T-helper 2 cell (primary cell): Measurements from ENCODE around the gene WNK2.

Source experiments
- DNase-seq, 5 experiments: peaks; one replicate each; pipeline versions ENCODE4 v3.0.0 to v3.0.0-alpha.2; 2012 to 2022

WNK2 gene

DNA sequence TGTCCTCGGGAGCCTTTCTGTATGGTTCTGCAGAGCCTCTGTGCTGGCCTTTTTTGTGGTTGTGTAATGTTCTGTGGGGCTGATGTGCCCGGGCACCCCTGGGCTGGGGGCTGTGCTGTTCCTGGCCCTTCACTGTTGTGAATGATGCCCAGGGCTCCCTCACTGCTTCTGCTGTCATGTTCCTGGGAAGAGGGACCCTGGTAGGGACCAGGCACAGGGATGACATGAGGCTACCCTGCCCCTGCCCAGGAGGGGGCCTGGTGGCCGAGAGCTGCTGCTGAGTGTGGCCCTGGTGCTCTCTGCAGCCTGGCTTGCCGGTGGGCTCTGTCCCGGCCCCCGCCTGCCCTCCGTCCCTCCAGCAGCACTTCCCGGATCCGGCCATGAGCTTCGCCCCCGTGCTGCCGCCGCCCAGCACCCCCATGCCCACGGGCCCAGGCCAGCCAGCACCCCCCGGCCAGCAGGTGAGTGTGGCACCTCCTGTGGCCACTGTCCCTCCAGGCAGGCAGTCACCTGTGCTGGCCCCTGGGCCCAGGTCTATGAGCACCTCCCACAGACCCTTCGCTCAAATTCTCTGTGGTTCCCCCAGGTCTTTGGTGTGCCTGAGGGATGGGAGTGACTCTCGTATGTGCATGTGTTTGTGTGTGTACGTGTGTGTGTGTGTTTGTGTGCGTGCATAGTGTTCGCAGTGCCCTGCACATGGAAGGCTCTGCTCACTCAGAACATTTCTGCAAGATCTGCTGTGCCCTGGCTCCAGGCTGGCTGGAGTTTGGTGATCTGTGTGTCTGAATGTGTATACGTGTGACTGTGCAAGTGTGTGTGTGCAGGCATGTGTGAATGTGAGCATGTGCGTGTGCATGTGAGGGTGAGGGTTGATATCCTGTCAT is 72.3 kb downstream of the WNK2 start:
- DNase-seq, result no peak

DNA sequence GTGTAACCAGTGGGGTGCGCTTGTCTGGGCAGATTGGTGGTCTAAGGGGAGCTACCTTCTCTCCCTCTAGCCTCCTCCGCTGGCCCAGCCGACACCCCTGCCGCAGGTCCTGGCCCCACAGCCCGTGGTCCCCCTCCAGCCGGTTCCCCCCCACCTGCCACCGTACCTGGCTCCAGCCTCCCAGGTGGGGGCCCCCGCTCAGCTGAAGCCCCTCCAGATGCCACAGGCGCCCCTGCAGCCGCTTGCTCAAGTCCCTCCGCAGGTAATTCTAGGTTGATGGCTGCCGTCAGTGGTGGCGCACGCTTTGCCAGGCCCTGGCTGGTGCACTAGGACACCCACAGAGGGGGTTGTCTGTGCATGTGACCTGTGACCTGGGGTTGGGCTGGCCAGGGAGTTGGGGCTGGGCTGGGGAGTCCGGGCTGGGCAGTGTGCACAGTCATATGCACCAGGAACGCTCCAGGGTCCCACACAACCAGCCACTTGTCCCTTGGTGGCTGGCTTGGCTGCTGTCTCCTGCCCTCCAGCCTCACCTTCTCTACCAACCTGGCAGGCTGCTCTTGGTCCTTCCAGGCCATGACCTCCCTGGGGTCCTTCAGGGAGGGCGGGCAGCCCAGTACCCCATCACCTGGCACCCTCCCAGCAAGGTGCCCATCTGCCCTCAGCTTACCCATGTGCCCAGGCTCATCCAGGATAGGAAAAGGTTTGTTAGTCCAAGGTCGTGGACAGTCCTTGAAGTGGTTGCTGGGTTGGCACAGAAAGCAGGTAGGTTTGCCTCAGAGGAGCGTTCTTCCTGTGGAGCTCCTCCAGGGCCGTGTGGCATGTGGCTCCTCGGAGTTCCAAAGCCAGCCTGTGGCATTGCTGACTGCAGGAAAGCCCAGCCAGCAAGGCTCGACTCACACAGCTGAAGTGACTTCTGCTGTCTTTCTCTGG is 73.2 kb downstream of the WNK2 start:
- DNase-seq, result no peak

- DNase-seq, result no peak
Measured at GRCh38 chr9:93257808-93258331, 73.9 kb downstream of the WNK2 start.

DNA sequence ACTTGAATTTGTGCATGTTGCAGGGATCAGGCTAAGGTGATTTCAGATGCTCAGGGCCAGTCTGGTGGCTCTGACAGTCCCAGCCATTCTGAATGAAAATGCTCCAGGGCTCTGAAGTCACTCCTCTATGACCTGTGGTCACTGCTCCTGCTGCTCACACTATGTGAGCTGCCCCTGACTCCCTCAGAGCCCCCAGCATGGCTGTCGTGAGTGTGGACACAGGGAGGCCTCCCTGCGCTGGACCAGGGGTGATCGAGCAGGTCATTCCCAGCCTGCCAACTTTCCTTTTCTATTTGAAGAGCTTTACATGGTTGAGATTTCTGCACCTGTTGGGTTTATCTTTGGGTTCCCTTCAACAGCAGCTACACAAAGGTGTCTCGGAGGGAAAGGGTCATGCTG is 74.5 kb downstream of the WNK2 start:
- no peak for DNase-seq

DNA sequence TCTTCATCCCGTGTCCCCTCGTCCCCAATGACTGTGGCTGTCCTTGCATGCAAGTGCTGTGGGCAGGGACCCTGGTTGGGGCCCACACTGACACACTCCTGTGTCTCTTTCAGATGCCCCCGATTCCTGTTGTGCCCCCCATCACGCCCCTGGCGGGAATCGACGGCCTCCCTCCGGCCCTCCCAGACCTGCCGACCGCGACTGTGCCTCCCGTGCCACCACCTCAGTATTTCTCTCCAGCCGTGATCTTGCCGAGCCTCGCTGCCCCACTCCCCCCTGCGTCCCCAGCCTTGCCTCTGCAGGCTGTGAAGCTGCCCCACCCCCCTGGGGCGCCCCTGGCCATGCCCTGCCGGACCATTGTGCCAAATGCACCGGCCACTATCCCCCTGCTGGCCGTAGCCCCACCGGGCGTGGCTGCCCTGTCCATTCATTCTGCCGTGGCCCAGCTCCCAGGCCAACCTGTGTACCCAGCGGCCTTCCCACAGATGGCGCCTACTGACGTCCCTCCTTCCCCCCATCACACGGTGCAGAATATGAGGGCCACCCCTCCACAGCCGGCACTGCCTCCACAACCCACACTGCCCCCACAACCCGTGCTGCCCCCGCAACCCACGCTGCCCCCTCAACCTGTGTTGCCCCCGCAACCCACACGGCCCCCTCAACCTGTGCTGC is 75.0 kb downstream of the WNK2 start:
- no peak for DNase-seq

DNA sequence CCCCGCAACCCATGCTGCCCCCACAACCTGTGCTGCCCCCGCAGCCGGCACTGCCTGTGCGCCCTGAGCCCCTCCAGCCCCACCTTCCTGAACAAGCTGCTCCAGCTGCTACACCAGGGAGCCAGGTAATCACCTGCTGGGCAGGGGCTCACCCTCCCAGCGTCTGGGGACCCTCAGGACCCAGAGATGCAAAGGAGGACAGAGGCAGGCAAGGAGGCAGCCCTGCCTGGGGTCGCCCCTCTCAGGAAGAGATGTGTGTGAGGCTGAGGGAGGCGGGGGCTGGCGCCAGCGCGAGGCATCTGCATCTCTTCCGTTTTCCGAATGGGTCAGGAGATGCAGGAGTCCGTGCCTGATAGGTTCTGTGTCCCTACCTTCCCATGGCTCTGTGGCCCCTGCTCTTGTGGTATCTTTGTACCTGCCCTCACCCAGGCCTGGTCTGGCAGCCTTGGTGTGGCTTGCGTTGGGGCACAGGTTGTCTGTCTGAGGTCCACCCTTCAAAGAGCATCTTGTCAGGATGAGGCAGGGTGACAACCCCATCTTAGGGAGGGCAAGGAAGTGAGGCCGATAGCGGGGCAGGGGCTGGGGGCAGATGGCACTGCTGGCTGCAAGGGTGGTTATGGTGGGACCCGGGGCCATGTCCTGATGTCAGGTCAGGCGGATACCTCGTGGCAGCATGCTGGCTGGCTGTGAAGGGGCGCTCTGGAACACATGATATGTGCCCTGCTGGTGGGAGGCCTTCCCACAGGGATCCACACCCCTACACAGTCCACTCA is 75.7 kb downstream of the WNK2 start:
- no peak for DNase-seq

DNA sequence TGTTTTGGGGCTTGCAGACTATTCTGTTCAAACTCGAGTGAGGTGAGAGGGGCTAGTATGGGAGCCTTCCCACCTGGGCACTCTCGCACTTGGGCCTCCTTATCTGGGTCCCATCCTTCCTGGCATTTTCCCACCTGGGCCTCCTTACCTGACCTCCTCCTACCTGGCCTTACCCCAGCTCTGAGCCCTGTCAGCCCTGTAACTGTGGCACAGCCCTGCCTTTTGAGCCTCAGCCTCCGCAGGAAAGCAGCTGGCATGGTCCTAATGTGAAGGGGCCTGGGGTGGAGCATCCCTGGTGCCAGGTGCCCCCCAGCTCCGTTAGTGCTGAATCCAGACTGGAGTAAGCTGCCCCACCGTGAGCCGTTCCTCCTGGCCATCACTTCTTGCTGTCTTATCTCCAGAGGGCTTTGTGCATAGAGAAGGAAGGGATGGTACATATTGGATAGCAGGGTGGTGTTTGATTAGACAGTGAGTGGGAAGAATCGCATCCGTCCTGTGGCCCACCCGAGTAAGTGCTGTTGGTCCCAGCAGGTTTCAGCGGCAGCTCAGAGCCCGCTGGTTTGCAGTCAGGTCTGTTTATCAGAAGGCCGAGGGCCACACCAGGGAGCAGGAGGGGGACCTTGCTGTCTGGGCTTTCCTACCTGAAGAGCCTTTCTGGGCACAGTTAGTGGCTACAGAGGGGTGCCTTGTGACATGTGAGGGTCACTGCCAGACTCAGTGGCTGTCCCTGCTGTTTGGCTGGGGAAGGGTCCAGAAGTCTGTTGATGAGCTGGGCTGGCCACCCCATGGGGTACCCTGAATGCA is 76.5 kb downstream of the WNK2 start:
- no peak for DNase-seq

GRCh38 chr9:93261281-93261680 is 77.3 kb downstream of the WNK2 start:
- no peak for DNase-seq

DNA sequence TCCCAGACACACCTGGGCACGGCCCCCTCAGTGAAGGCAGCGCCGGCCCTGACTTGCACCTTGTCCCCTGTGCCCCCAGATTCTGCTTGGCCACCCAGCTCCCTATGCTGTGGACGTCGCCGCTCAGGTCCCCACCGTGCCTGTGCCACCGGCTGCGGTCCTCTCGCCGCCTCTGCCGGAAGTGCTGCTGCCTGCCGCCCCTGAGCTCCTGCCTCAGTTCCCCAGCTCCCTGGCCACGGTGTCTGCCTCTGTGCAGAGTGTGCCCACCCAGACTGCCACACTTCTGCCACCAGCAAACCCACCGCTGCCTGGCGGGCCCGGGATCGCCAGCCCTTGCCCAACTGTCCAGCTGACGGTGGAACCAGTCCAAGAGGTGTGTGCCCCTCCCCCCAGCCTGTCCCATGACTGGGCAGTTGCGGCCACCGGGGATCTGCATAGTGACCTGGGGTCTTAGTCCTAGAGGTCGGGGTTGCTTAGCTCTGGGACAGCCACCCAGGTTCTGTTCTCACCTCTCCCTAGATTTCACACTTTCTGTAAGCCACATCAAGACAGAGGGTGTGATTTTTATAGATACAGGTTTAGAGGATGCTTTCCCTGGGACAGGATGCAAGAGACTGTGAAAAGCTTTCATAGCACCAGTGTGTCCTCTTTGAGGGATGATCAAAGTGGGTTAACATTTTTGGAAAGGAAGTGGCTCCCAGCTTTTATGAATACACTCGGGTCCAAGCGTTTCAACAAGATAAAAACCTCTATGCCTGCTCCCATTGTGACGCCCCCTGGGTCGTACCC is 78.0 kb downstream of the WNK2 start:
- DNase-seq, result no peak

DNA sequence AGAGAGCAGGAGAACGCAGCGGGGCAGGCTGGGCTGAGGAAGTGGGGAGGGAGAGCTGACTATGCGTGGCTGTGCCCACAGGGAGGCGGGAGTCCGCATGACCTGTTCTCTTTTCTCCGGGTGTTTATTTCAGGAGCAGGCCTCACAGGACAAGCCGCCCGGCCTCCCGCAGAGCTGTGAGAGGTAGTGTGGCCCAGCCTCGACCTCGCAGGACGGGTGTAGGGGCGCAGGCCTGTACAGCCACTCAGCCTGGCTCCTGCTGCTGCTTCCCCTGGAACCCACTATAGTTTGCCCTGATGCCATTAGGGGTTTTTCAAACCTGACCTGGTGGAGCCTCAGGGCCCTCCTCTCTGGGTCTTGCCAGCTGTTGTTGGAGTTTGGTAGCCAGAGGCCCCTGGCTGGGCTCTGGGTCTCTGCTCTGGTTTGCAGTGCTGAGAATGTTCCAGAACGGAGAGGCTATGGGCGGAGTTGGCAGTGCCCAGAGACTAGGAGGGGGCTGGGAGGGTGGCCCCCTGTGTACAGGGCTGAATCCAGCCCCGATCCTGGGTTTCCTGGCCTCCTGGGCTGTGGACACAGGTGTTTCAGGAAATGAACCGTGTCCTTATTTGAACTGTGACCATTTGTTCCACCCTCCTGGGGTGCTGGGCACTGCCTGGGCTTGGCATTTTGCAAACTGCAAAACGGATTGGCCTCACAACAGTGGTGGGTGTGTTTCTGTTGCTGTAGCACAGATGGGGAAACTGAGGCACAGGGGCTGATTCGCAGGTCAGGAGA is 78.8 kb downstream of the WNK2 start:
- no peak for DNase-seq

DNA sequence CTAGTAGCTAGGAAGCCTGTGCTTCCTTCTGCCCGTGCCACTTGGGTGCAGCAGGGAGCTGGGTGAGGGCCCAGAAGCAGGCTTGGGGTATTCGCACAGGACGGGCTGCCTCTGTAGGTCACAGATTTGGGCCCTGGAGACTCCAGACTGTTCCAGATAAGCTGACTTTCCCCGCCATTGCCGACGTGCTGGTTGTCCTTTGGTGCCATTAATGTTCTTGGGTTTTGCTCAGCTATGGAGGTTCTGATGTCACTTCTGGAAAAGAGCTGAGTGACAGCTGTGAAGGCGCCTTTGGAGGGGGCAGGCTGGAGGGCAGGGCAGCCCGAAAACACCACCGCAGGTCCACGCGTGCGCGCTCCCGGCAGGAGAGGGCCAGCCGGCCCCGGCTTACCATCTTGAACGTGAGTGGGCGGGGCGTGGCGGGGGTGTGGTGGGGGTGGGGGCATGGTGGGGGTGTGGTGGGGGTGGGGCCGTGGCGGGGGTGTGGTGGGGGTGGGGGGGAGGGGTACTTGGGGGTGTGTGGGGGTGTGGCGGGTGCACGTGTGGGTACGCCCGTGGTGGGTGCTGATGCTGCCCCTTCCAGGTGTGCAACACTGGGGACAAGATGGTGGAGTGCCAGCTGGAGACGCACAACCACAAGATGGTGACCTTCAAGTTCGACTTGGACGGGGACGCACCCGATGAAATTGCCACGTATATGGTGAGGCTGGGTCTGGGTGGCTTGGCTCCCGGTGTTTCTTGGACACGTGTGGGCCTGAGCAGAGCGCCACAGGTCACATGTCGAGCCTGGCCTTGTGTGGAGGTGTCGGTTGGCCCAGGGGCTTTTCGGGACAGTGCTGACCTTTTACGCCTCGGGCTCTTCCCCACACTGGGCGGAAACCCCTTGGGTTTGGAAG is 79.6 kb downstream of the WNK2 start:
- no peak for DNase-seq

GRCh38 chr9:93264338-93265125 is 80.6 kb downstream of the WNK2 start:
- no peak for DNase-seq

DNA sequence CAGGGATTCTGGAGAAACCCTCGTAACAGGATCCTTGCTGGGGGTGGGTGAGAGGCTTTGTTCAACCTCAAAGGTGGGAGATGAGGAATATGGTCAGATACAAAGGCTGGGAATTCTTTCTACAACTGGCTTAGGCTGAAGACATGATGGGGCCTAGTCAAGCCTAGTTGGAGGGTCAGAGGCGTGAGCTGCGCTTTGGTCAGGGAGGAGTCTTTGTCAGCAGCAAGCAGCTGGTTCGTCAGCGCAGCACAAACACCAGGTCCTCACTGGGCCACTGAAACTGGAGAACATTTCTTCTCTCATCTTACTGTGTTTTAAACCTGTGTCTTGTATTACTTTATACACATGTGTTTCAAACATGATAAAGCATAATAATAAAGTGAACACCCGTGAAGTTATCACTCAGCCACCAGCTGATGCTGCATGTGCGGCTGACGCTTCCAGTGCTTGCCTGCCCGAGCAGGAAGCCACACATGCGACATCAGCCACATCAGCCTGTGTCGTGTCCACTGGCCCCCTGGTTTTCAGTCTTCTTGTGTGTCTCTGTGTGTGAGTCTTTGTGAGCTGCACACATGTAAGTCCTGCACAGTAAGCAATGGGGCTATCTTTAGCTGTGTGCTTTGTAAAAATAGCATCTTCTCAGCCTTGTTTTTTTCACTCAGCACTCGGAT is 81.5 kb downstream of the WNK2 start:
- no peak for DNase-seq

DNA sequence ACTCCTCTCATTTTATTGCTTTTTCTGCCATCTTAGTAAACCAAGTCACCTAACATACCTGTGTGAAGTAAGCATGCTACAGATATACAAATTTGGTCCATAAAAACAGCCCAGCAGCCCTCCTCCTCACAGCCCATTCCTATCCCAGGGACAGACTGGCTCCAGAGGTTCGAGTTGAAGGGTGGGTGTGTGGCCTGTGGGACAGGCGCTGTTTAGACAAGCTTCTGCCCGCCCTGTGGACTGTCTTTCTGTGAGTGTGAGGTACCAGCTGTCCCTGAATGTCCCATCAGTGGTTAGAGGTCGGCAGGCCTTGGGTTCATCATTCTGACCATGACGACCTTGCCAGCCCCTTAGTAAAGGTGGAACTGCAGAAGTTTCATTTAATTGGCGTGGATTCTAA is 82.0 kb downstream of the WNK2 start:
- DNase-seq, result no peak

DNA sequence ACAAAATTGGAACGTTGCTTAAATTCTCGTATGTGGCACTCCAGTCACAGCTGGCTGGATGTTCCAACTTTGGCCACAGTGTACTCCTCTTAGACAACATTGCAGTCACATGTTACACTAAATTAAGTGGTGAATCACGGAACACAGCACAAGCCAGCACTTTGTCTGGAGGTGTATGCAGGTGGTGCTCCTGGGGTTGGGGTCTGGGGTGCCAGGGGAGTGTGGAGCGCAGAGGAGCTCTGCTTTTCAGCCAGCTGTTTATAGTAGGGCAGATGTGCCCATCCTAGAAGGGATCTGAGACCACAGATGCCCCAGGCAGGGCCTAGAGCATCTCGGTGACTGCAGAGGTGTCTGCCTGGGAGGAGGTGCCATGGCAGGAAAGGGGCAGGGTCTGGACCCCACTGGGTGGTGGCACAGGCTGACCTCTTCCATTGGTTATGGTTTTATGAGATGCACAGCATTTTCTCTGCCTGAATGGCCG is 82.6 kb downstream of the WNK2 start:
- DNase-seq, result no peak

- DNase-seq, result no peak
Measured at GRCh38 chr9:93267091-93267541, 83.2 kb downstream of the WNK2 start.
